PFSK-1 (cell line): ENCODE measurements around the gene VPS16.

Experiments used
- POLR2AphosphoS5 ChIP-seq: IDR thresholded peaks from 2 replicates; pipeline ENCODE4 v1.6.1; 2012; ENCODE audit warnings: low read depth, mild to moderate bottlenecking, control low read depth, low read length, moderate library complexity
- SIN3A ChIP-seq: IDR thresholded peaks from 2 replicates; pipeline ENCODE4 v1.6.1; 2012; ENCODE audit warnings: mild to moderate bottlenecking, low read length, moderate library complexity, borderline replicate concordance; ENCODE audit not compliant: insufficient read depth

- TF ChIP-seq POLR2AphosphoS5 (no peak), SIN3A (no peak)
Observed at GRCh38 chr20:2815242-2815900, 25.2 kb upstream of the VPS16 start.
